RWPE2 (cell line): ENCODE data around the gene COL1A1.

Experiments
- ATAC-seq: fragments of 200-7000 bp; cut with Tn5 transposase; 3 replicates; pipeline ENCODE4 v1.9.1; 2021; ENCODE audit warnings: low read depth
- DNase-seq: peaks from one replicate; pipeline ENCODE4 v3.0.0-alpha.2; 2020; ENCODE audit warnings: low spot score
- H3K27ac ChIP-seq: fragments of 450-650 bp; 2 replicates; pipeline ENCODE4 v1.5.1; 2017; ENCODE audit warnings: mild to moderate bottlenecking; ENCODE audit not compliant: poor library complexity, severe bottlenecking
- H3K27me3 ChIP-seq: fragments of 250-450 bp; sonication (Bioruptor Pico); 2 replicates; pipeline ENCODE4 v1.5.1; 2021; ENCODE audit warnings: mild to moderate bottlenecking, moderate library complexity; ENCODE audit not compliant: insufficient read depth, poor library complexity, severe bottlenecking
- H3K36me3 ChIP-seq: fragments of 250-450 bp; sonication (Bioruptor Pico); 2 replicates; pipeline ENCODE4 v1.5.1; 2020; ENCODE audit warnings: low read depth, mild to moderate bottlenecking, moderate library complexity
- H3K4me1 ChIP-seq: fragments of 250-450 bp; sonication (Bioruptor Pico); 2 replicates; pipeline ENCODE4 v1.5.1; 2021; ENCODE audit warnings: mild to moderate bottlenecking, moderate library complexity; ENCODE audit not compliant: insufficient read depth, poor library complexity, severe bottlenecking
- H3K4me3 ChIP-seq: fragments of 250-450 bp; sonication (Bioruptor Pico); 2 replicates; pipeline ENCODE4 v1.5.1; 2021; ENCODE audit warnings: mild to moderate bottlenecking, moderate library complexity; ENCODE audit not compliant: severe bottlenecking
- H3K9me3 ChIP-seq: fragments of 250-450 bp; sonication (Bioruptor Pico); 2 replicates; pipeline ENCODE4 v1.5.1; 2021; ENCODE audit warnings: mild to moderate bottlenecking, moderate library complexity; ENCODE audit not compliant: severe bottlenecking
- CTCF ChIP-seq: fragments of 450-650 bp; IDR thresholded peaks from one replicate; pipeline ENCODE4 v1.5.1; 2017; ENCODE audit warnings: mild to moderate bottlenecking, moderate library complexity; ENCODE audit not compliant: poor library complexity, severe bottlenecking

The COL1A1 gene

GRCh38 chr17:50205111-50205962 is 3.9 kb upstream of the COL1A1 start:
- Histone ChIP-seq H3K9me3 (no peaks in the 10 kb centered on the region), H3K4me3 (no peak overlapping the region), H3K27me3 (no peaks in the 10 kb centered on the region), H3K36me3 (no peaks in the 10 kb centered on the region), H3K27ac (no peak overlapping the region), H3K4me1 (peaks cover 6% of the 10 kb centered on the region)
- DNase-seq: peak; percentile 23
- ATAC-seq: no peak
- TF ChIP-seq CTCF: no peak

GRCh38 chr17:50204431-50204830 is 3.0 kb upstream of the COL1A1 start:
- TF ChIP-seq CTCF: no peak
- Histone ChIP-seq H3K4me3 (no peak overlapping the region), H3K27ac (no peak overlapping the region), H3K4me1 (no peaks in the 10 kb centered on the region), H3K27me3 (no peaks in the 10 kb centered on the region), H3K36me3 (no peaks in the 10 kb centered on the region), H3K9me3 (no peaks in the 10 kb centered on the region)
- ATAC-seq (no peak), DNase-seq (peak; percentile 11)

GRCh38 chr17:50203604-50204345 is 2.3 kb upstream of the COL1A1 start:
- Histone ChIP-seq H3K36me3 (no peaks in the 10 kb centered on the region), H3K4me3 (no peak overlapping the region), H3K4me1 (no peaks in the 10 kb centered on the region), H3K9me3 (no peaks in the 10 kb centered on the region), H3K27me3 (no peaks in the 10 kb centered on the region), H3K27ac (no peak overlapping the region)
- no peak for TF ChIP-seq CTCF
- DNase-seq: peak; percentile 16
- no peak for ATAC-seq

GRCh38 chr17:50203086-50203485 is 1.7 kb upstream of the COL1A1 start:
- no peaks in the 10 kb centered on the region for H3K9me3 ChIP-seq
- no peak overlapping the region for H3K4me3 ChIP-seq
- ATAC-seq: no peak
- TF ChIP-seq CTCF: no peak
- peak; percentile 29 for DNase-seq
- H3K4me1 ChIP-seq: peaks cover 4% of the 10 kb centered on the region
- H3K27me3 ChIP-seq: no peaks in the 10 kb centered on the region
- 0 out of 2 replicates have a peak, but pooled peaks cover under 1% of the 10 kb centered on the region for H3K36me3 ChIP-seq
- no peak overlapping the region for H3K27ac ChIP-seq
